ENCODE results near the gene NGEF.

Gene NGEF

GRCh38 chr2:233047206-233047605 lies 34.1 kb upstream of the NGEF start:
- H3K4me3 ChIP-seq: no peak overlapping the region
- H3K27ac ChIP-seq: no peak overlapping the region

GRCh38 chr2:233044974-233045605 lies 32.0 kb upstream of the NGEF start:
- no peak overlapping the region for H3K27ac ChIP-seq
- no peak overlapping the region for H3K4me3 ChIP-seq

GRCh38 chr2:233042549-233042948 lies 29.5 kb upstream of the NGEF start:
- Histone ChIP-seq H3K27ac (no peak overlapping the region), H3K4me3 (no peak overlapping the region)

GRCh38 chr2:233041722-233042323 lies 28.8 kb upstream of the NGEF start:
- Histone ChIP-seq H3K4me3 (no peak overlapping the region), H3K27ac (no peak overlapping the region)

GRCh38 chr2:233040571-233040970 lies 27.5 kb upstream of the NGEF start:
- Histone ChIP-seq H3K27ac (no peak overlapping the region), H3K4me3 (no peak overlapping the region)

GRCh38 chr2:233039846-233040530 lies 26.9 kb upstream of the NGEF start:
- Histone ChIP-seq H3K27ac (no peak overlapping the region), H3K4me3 (no peak overlapping the region)

GRCh38 chr2:233039212-233039845 lies 26.3 kb upstream of the NGEF start:
- no peak overlapping the region for H3K4me3 ChIP-seq
- H3K27ac ChIP-seq: no peak overlapping the region

GRCh38 chr2:233037078-233037477 lies 24.0 kb upstream of the NGEF start:
- no peak overlapping the region for H3K27ac ChIP-seq

GRCh38 chr2:233036162-233036838 lies 23.2 kb upstream of the NGEF start:
- H3K4me3 ChIP-seq: no peak overlapping the region

More at GRCh38 chr2:233037078-233037477, 24.0 kb upstream of the NGEF start:
- no peak overlapping the region for H3K4me3 ChIP-seq

GRCh38 chr2:233035426-233036161 lies 22.5 kb upstream of the NGEF start:
- no peak overlapping the region for H3K4me3 ChIP-seq
- no peak overlapping the region for H3K27ac ChIP-seq

More at GRCh38 chr2:233036162-233036838, 23.2 kb upstream of the NGEF start:
- H3K27ac ChIP-seq: no peak overlapping the region

GRCh38 chr2:233034091-233034882 lies 21.2 kb upstream of the NGEF start:
- Histone ChIP-seq H3K4me3 (no peak overlapping the region), H3K27ac (no peak overlapping the region)

GRCh38 chr2:233033672-233034071 lies 20.6 kb upstream of the NGEF start:
- Histone ChIP-seq H3K27ac (no peak overlapping the region), H3K4me3 (no peak overlapping the region)

- no peak within 1 kb of the TSS for H3K27ac ChIP-seq
- no peak within 1 kb of the TSS for H3K4me3 ChIP-seq
Observed at GRCh38 chr2:233032551-233033320, 19.7 kb upstream of the NGEF start, which contains the start of gene NEU2. Gene NEU2, plus strand, starts transcription at chr2:233032672. Its CDS starts 0 bp downstream, at chr2:233032672.

GRCh38 chr2:233031556-233032500 lies 18.8 kb upstream of the NGEF start:
- Histone ChIP-seq H3K27ac (no peak overlapping the region), H3K4me3 (no peak overlapping the region)

- no peak overlapping the region for H3K4me3 ChIP-seq
- H3K27ac ChIP-seq: no peak overlapping the region
Observed at GRCh38 chr2:233029321-233029720, 16.3 kb upstream of the NGEF start.

- H3K27ac ChIP-seq: no peak overlapping the region
Observed at GRCh38 chr2:233026198-233026813, 13.2 kb upstream of the NGEF start.

More at GRCh38 chr2:233026198-233026813, 13.2 kb upstream of the NGEF start:
- no peak overlapping the region for H3K4me3 ChIP-seq
